Right lobe of liver (tissue), 6 donors: ENCODE data around the gene ANXA11. TPM values are rescaled to one million over a fixed set of nuclear protein-coding genes. Genes with fewer than 3 reads are reported as not detected.

Experiments
- ATAC-seq, 4 donors: fragments of 200-7000 bp; cut with Tn5 transposase; one replicate each; pipeline ENCODE4 v1.9.1; 2020; ENCODE audit warnings: mild to moderate bottlenecking in 4 of 4, moderate library complexity in 4 of 4
- DNase-seq, 3 donors: peaks; one replicate each; pipeline ENCODE4 v3.0.0-alpha.2; 2020
- H3K27ac ChIP-seq, 3 donors: fragments of 200-600 bp; one replicate each; pipeline ENCODE4 v1.8.0; 2022
- H3K27me3 ChIP-seq, 2 donors: fragments of 200-600 bp; one replicate each; pipeline ENCODE4 v1.8.0; 2022
- H3K36me3 ChIP-seq, 4 donors: fragments of 200-600 bp; sonication (generic) in 1 of 4; one replicate each; pipeline versions ENCODE4 v1.5.1 to v1.8.0; 2017 to 2022; ENCODE audit warnings: control low read depth in 1 of 4
- H3K4me1 ChIP-seq, 4 donors: fragments of 200-600 bp; sonication (generic) in 1 of 4; one replicate each; pipeline versions ENCODE4 v1.5.1 to v1.8.0; 2017 to 2022; ENCODE audit warnings: control low read depth in 1 of 4
- H3K4me3 ChIP-seq, 3 donors: fragments of 200-600 bp; one replicate each; pipeline ENCODE4 v1.8.0; 2022
- H3K9me3 ChIP-seq, 4 donors: fragments of 200-600 bp; sonication (generic) in 1 of 4; one replicate each; pipeline versions ENCODE4 v1.5.1 to v1.8.0; 2017 to 2022; ENCODE audit warnings: control low read depth in 1 of 4
- CTCF ChIP-seq, 4 donors: fragments of 200-600 bp in 3 of 4; fragments of 450-650 bp in 1 of 4; IDR thresholded peaks; one replicate each; pipeline versions ENCODE4 v1.5.1 to v1.8.0; 2016 to 2022; ENCODE audit warnings: antibody characterized with exemption in 4 of 4, mild to moderate bottlenecking in 2 of 4
- POLR2A ChIP-seq: fragments of 450-650 bp; IDR thresholded peaks from one replicate; pipeline ENCODE4 v1.6.1; 2017; ENCODE audit warnings: antibody characterized with exemption, mild to moderate bottlenecking
- WGBS: methylation state at CpG from one replicate; pipeline ENCODE4 v1.1.6; 2018; ENCODE audit warnings: low coverage, low lambda C conversion rate; ENCODE audit not compliant: insufficient coverage; ENCODE audit errors: missing lambda C conversion rate; 5-methylcytosine and 5-hydroxymethylcytosine counted together
- intact Hi-C, 2 donors: fragments of 100-400 bp; cut with DNase I; formaldehyde crosslinking; loops; one replicate each; pipeline versions ENCODE4 v1.11.2 to v1.14.1; 2022
- total RNA-seq, 6 experiments: library from RNA; depleted of rRNA in 2 of 6; stranded (reverse); fragments of >200 nt in 2 of 6; fragmentation: NEBNext Ultra II Directional in 3 of 6; extraction: Animal tissue kit (Norgen Biotek cat#: 25700) in 3 of 6; gene quantifications; one replicate each; pipeline versions ENCODE4 v1.1.0 to v1.2.4, GENCODE V29; 2016 to 2023
- donor health status: DM: no; HTN: yes; CAD: no.
- donor health status: DM: no; HTN: no; CAD: no.
- donor health status: DM: no; HTN: no; CAD: no.
- donor health status: DM: no; HTN: yes; CAD: no.
- donor health status: DM: no; HTN: yes; CAD: no.

ANXA11 gene
- total RNA-seq, 6 experiments from 2014 or later: 41.7 to 100 (median 55.6) TPM

- intact Hi-C loops: loop anchor here in 1 of 2 donors (5.0 kb wide), 1 partner anchor 78 kb away; no protein-coding TSS in a partner anchor
- Histone ChIP-seq H3K9me3 (no peaks in the 10 kb centered on the region), H3K4me1 (peaks cover 0 to 10% (median 2%) of the 10 kb centered on the region in 4 donors), H3K27me3 (no peaks in the 10 kb centered on the region), H3K27ac (no peak overlapping the region), H3K4me3 (no peak overlapping the region), H3K36me3 (no peaks in the 10 kb centered on the region)
- TF ChIP-seq POLR2A: no peak
- TF ChIP-seq CTCF (IDR thresholded peaks at IDR 0.05): no peak
- WGBS: 22% methylated on average over 5 of the region's 28 CpGs
- DNase-seq: peak in 2 of 3 donors; percentile 45 to 46
- peak; percentile 56 to 65 (median 58) for ATAC-seq
Observed at GRCh38 chr10:80144067-80144695, 61.2 kb downstream of the ANXA11 start.

- ATAC-seq (no peak), DNase-seq (no peak)
- Histone ChIP-seq H3K4me1 (peaks cover 0 to 10% (median 2%) of the 10 kb centered on the region in 4 donors), H3K27ac (no peak overlapping the region), H3K4me3 (no peak overlapping the region), H3K36me3 (no peaks in the 10 kb centered on the region), H3K9me3 (no peaks in the 10 kb centered on the region), H3K27me3 (no peaks in the 10 kb centered on the region)
- intact Hi-C loops: loop anchor here in 1 of 2 donors (5.0 kb wide), 1 partner anchor 80 kb away; no protein-coding TSS in a partner anchor
- WGBS: 40% methylated on average over 14 of the region's 19 CpGs
- TF ChIP-seq CTCF (IDR thresholded peaks at IDR 0.05): no peak
- TF ChIP-seq POLR2A: no peak
Observed at GRCh38 chr10:80141696-80142460, 63.5 kb downstream of the ANXA11 start.

- Histone ChIP-seq H3K27ac (no peak overlapping the region), H3K9me3 (no peaks in the 10 kb centered on the region), H3K4me1 (peaks cover 0 to 10% (median 2%) of the 10 kb centered on the region in 4 donors), H3K4me3 (no peak overlapping the region), H3K36me3 (no peaks in the 10 kb centered on the region), H3K27me3 (no peaks in the 10 kb centered on the region)
- TF ChIP-seq CTCF (IDR thresholded peaks at IDR 0.05) (no peak), POLR2A (no peak)
- intact Hi-C loops: loop anchor here in 1 of 2 donors (5.0 kb wide), 1 partner anchor 82 kb away; no protein-coding TSS in a partner anchor
- ATAC-seq (no peak), DNase-seq (no peak)
- WGBS: 60% methylated on average over 7 of the region's 7 CpGs
Observed at GRCh38 chr10:80140251-80140650, 65.1 kb downstream of the ANXA11 start.

GRCh38 chr10:80139265-80139664, 66.1 kb downstream of the ANXA11 start:
- intact Hi-C loops: no loop called here
- no peak overlapping the region for H3K27ac ChIP-seq
- no peaks in the 10 kb centered on the region for H3K36me3 ChIP-seq
- no peaks in the 10 kb centered on the region for H3K9me3 ChIP-seq
- peaks cover 0 to 8% (median 2%) of the 10 kb centered on the region in 4 donors for H3K4me1 ChIP-seq
- H3K4me3 ChIP-seq: no peak overlapping the region
- ATAC-seq (no peak), DNase-seq (no peak)
- 81% methylated on average over 2 of the region's 2 CpGs for WGBS
- no peaks in the 10 kb centered on the region for H3K27me3 ChIP-seq
- TF ChIP-seq POLR2A: no peak
- TF ChIP-seq CTCF (IDR thresholded peaks at IDR 0.05): no peak
